Measurements from ENCODE around the gene DNAAF3. TPM values are rescaled to one million over a fixed set of nuclear protein-coding genes. Genes with fewer than 3 reads are reported as not detected.

DNAAF3 gene
- polyA plus RNA-seq, 1 of the 3 experiments (the other 2 are of a cell fraction), result 2.4 TPM

- TF ChIP-seq MXI1 (IDR thresholded peaks at IDR 0.05; ENCODE audit: low read depth, low read length) (no peak), GABPA (IDR thresholded peaks at IDR 0.05; ENCODE audit: low read depth) (no peak), TAF1 (IDR thresholded peaks at IDR 0.05; ENCODE audit: borderline replicate concordance, low read depth, low read length) (no peak), CHD2 (IDR thresholded peaks at IDR 0.05; ENCODE audit: low read length, partially characterized antibody) (no peak), FOXM1 (IDR thresholded peaks at IDR 0.05; ENCODE audit: low read depth) (no peak), FOSL2 (IDR thresholded peaks at IDR 0.05; ENCODE audit: borderline replicate concordance, low read depth) (no peak), RXRA (IDR thresholded peaks at IDR 0.05; ENCODE audit: borderline replicate concordance, low read depth) (no peak), YY1 (IDR thresholded peaks at IDR 0.05; ENCODE audit: low read depth) (no peak), TEAD4 (IDR thresholded peaks at IDR 0.05; ENCODE audit: borderline replicate concordance, insufficient read depth) (no peak)
- H3K4me3 ChIP-seq (ENCODE audit: low read depth in 2 of 2, low read length in 1 of 2), result no peak overlapping the region
- DNase-seq, result no peak
- ChIA-PET CTCF (interaction anchor here (1.0 to 1.6 kb wide), 4 partner anchors 12 to 138 kb away, joined by 3 to 6 read pairs (median 3); partner anchors contain the start of gene DNAAF3), POLR2A (no interaction called here)
- no peaks in the 10 kb centered on the region for H3K36me3 ChIP-seq (replicated peaks in 1 of 2; ENCODE audit: control insufficient read depth in 1 of 2, insufficient read depth in 2 of 2, low read length in 1 of 2)
- no peak overlapping the region for H3K27ac ChIP-seq (ENCODE audit: low read depth in 2 of 2, low read length in 1 of 2)
- H3K9me3 ChIP-seq, result no peaks in the 10 kb centered on the region
- H2AFZ ChIP-seq (ENCODE audit: low read depth), result no peak overlapping the region
- no peaks in the 10 kb centered on the region for H3K9me2 ChIP-seq
- peaks cover 14% of the 10 kb centered on the region for H3K27me3 ChIP-seq (ENCODE audit: insufficient read depth)
- no peak overlapping the region for H3K9ac ChIP-seq
- peaks cover 7% of the 10 kb centered on the region for H3F3A ChIP-seq (replicated peaks; ENCODE audit: insufficient read depth)
- 76% methylated on average over 12 of the region's 12 CpGs for WGBS (ENCODE audit: low lambda C conversion rate)
- H3K79me2 ChIP-seq (ENCODE audit: insufficient read depth), result no peaks in the 10 kb centered on the region
- no peaks in the 10 kb centered on the region for H4K20me1 ChIP-seq (ENCODE audit: insufficient read depth)
- H3K4me2 ChIP-seq, result no peak overlapping the region
- peaks cover 0 to 10% of the 10 kb centered on the region in 2 experiments; a peak in 1 of 4 replicates for H3K4me1 ChIP-seq (ENCODE audit: control insufficient read depth in 1 of 2, insufficient read depth in 2 of 2, low read depth in 1 of 2, low read length in 1 of 2)
Measured at GRCh38 chr19:55153652-55154264, 12.7 kb downstream of the DNAAF3 start.

DNA sequence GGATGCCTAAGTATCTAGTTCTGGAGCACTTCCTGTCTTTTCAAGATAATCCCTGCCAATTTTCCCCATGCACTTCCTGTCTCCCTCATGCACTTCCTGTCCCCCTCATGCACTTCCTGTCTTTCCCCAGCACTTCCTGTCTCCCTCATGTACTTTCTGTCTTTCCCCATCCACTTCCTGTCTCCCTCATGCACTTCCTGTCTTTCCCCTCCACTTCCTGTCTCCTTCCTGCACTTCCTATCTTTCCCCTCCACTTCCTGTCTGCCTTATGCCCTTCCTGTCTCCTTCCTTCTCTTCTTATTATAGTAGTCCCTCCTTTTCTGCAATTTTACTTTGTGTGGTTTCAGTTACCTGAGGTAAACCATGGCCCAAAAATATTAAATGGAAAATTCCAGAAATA lies 14.4 kb downstream of the DNAAF3 start:
- no peak overlapping the region for H3K4me3 ChIP-seq (ENCODE audit: low read depth in 2 of 2, low read length in 1 of 2)
- ChIA-PET CTCF (interaction anchor here (1.1 to 1.9 kb wide), 4 partner anchors 11 to 232 kb away, joined by 3 to 9 read pairs (median 3); partner anchors contain the start of gene TMEM238), POLR2A (no interaction called here)

More for the DNA sequence above, 14.4 kb downstream of the DNAAF3 start:
- Histone ChIP-seq H3K79me2 (ENCODE audit: insufficient read depth) (no peaks in the 10 kb centered on the region), H3K9me3 (no peaks in the 10 kb centered on the region), H3K9ac (no peak overlapping the region), H2AFZ (ENCODE audit: low read depth) (0 out of 2 replicates have a peak overlapping the region, but pooled peaks have one; percentile 2), H4K20me1 (ENCODE audit: insufficient read depth) (no peaks in the 10 kb centered on the region), H3K9me2 (no peaks in the 10 kb centered on the region), H3K4me2 (no peak overlapping the region), H3K27ac (ENCODE audit: low read depth in 2 of 2, low read length in 1 of 2) (no peak overlapping the region), H3K36me3 (replicated peaks in 1 of 2; ENCODE audit: control insufficient read depth in 1 of 2, insufficient read depth in 2 of 2, low read length in 1 of 2) (no peaks in the 10 kb centered on the region), H3K27me3 (ENCODE audit: insufficient read depth) (peaks cover 22% of the 10 kb centered on the region), H3F3A (replicated peaks; ENCODE audit: insufficient read depth) (no peaks in the 10 kb centered on the region), H3K4me1 (ENCODE audit: control insufficient read depth in 1 of 2, insufficient read depth in 2 of 2, low read depth in 1 of 2, low read length in 1 of 2) (peaks cover 0 to 10% of the 10 kb centered on the region in 2 experiments; a peak in 1 of 4 replicates)
- DNase-seq, result no peak
- TF ChIP-seq SMC3 (IDR thresholded peaks at IDR 0.05; ENCODE audit: low read depth, low read length), result no peak
- TF ChIP-seq ELF1 (IDR thresholded peaks at IDR 0.05), result peak; percentile 68
- peak; percentile 82 for TF ChIP-seq GABPA (IDR thresholded peaks at IDR 0.05; ENCODE audit: low read depth)
- no peak for TF ChIP-seq REST (IDR thresholded peaks at IDR 0.05; ENCODE audit: low read depth, low read length)
